Trophoblast cell (in vitro differentiated cells and primary cell): Measurements from ENCODE around the gene ERC1.
"Not testable (repeated sequence)": the region's sequence is repeated elsewhere in the genome, so short reads cannot be mapped to it uniquely, and the experiment has no call there.

Source experiments
- DNase-seq, 2 donors: peaks; one replicate each; pipeline ENCODE4 v3.0.0-alpha.2; 2016
- H2AFZ ChIP-seq: 2 replicates; pipeline ENCODE4 v1.6.1; 2013; ENCODE audit warnings: low read length, moderate library complexity, mild to moderate bottlenecking; ENCODE audit not compliant: insufficient read depth, poor library complexity
- H2AK5ac ChIP-seq: 2 replicates; pipeline ENCODE4 v1.6.1; 2013; ENCODE audit warnings: mild to moderate bottlenecking, low read length
- H2BK120ac ChIP-seq: 2 replicates; pipeline ENCODE4 v1.6.1; 2013; ENCODE audit warnings: low read length, mild to moderate bottlenecking, moderate library complexity; ENCODE audit not compliant: insufficient read depth, poor library complexity
- H2BK12ac ChIP-seq: 2 replicates; pipeline ENCODE4 v1.6.1; 2013; ENCODE audit warnings: mild to moderate bottlenecking, low read length, moderate library complexity
- H2BK5ac ChIP-seq: 2 replicates; pipeline ENCODE4 v1.6.1; 2013; ENCODE audit warnings: low read length, low read depth, moderate library complexity, mild to moderate bottlenecking; ENCODE audit not compliant: poor library complexity
- H3K14ac ChIP-seq: 2 replicates; pipeline ENCODE4 v1.6.1; 2013; ENCODE audit warnings: mild to moderate bottlenecking, low read length
- H3K18ac ChIP-seq: 2 replicates; pipeline ENCODE4 v1.6.1; 2013; ENCODE audit warnings: mild to moderate bottlenecking, low read length
- H3K23ac ChIP-seq: 2 replicates; pipeline ENCODE4 v1.6.1; 2013; ENCODE audit warnings: low read length
- H3K27ac ChIP-seq: 2 replicates; pipeline ENCODE4 v1.5.1; 2013; ENCODE audit warnings: low read depth, mild to moderate bottlenecking, inconsistent platforms, low read length, moderate library complexity
- H3K27me3 ChIP-seq: 2 replicates; pipeline ENCODE4 v1.6.1; 2013; ENCODE audit warnings: inconsistent platforms, mild to moderate bottlenecking, low read length, moderate library complexity; ENCODE audit not compliant: insufficient read depth
- H3K36me3 ChIP-seq, 2 experiments: 1 replicate in 1 of 2; 2 replicates in 1 of 2; pipeline ENCODE4 v1.6.1; 2013; ENCODE audit warnings: low read length in 2 of 2, mild to moderate bottlenecking in 2 of 2, moderate library complexity in 1 of 2; ENCODE audit not compliant: insufficient read depth in 2 of 2, control insufficient read depth in 1 of 2
- H3K4ac ChIP-seq: 2 replicates; pipeline ENCODE4 v1.6.1; 2013; ENCODE audit warnings: low read depth, mild to moderate bottlenecking, low read length, moderate library complexity
- H3K4me1 ChIP-seq, 2 experiments: 1 replicate in 1 of 2; 2 replicates in 1 of 2; pipeline ENCODE4 v1.6.1; 2013; ENCODE audit warnings: low read length in 2 of 2, mild to moderate bottlenecking in 2 of 2, moderate library complexity in 1 of 2; ENCODE audit not compliant: insufficient read depth in 2 of 2, control insufficient read depth in 1 of 2
- H3K4me2 ChIP-seq: 2 replicates; pipeline ENCODE4 v1.6.1; 2013; ENCODE audit warnings: inconsistent platforms, mild to moderate bottlenecking, low read length, moderate library complexity
- H3K4me3 ChIP-seq: 2 replicates; pipeline ENCODE4 v1.5.1; 2013; ENCODE audit warnings: mild to moderate bottlenecking, low read depth, low read length, inconsistent platforms
- H3K79me1 ChIP-seq: one replicate; pipeline ENCODE4 v1.6.1; 2013; ENCODE audit warnings: low read length
- H3K79me2 ChIP-seq: 2 replicates; pipeline ENCODE4 v1.6.1; 2013; ENCODE audit warnings: low read length, mild to moderate bottlenecking; ENCODE audit not compliant: control insufficient read depth, insufficient read depth, poor library complexity
- H3K9ac ChIP-seq: 2 replicates; pipeline ENCODE4 v1.6.1; 2013; ENCODE audit warnings: mild to moderate bottlenecking, low read length
- H3K9me3 ChIP-seq: 2 replicates; pipeline ENCODE4 v1.6.1; 2013; ENCODE audit warnings: low read depth, mild to moderate bottlenecking, control low read depth, inconsistent platforms, low read length; ENCODE audit not compliant: insufficient read depth
- H4K12ac ChIP-seq: 2 replicates; pipeline ENCODE4 v1.6.1; 2013; ENCODE audit warnings: low read depth, mild to moderate bottlenecking, low read length, moderate library complexity
- H4K8ac ChIP-seq: 2 replicates; pipeline ENCODE4 v1.6.1; 2013; ENCODE audit warnings: low read depth, mild to moderate bottlenecking, low read length, moderate library complexity
- H4K91ac ChIP-seq: one replicate; pipeline ENCODE4 v1.6.1; 2013; ENCODE audit warnings: low read depth, mild to moderate bottlenecking, low read length, moderate library complexity
- WGBS: extraction: QIAGEN DNeasy Blood & Tissue Kit; methylation state at CpG from one replicate; pipeline ENCODE4 v1.1.7; 2013; ENCODE audit warnings: missing lambda C conversion rate; ENCODE audit not compliant: insufficient read length, insufficient coverage; ENCODE audit errors: extremely low coverage; 5-methylcytosine and 5-hydroxymethylcytosine counted together

ERC1 gene

DNA sequence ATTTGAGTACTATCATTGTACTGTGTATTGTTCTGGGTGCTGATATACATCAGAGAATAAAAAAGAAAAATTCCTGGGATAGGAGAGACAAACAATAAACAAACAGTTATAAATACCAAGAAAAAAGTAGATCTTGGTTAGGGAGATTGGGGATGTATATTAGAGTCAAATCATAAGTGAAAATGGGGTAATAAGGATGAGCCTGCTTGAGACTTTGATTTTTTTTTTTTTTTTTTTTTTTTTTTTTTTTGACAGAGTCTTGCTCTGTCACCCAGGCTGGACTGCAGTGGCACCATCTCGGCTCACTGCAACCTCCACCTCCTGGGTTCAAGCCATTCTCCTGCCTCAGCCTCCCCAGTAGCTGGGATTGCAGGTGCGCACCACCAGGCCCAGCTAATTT, 108.6 kb downstream of the ERC1 start:
- H3K4me1 ChIP-seq, H2BK5ac ChIP-seq, H3K79me2 ChIP-seq, H3K18ac ChIP-seq, H4K8ac ChIP-seq, H3K4me3 ChIP-seq, H3K14ac ChIP-seq, H2BK12ac ChIP-seq, H3K4me2 ChIP-seq, H3K27me3 ChIP-seq, H3K9ac ChIP-seq, H3K27ac ChIP-seq, H3K23ac ChIP-seq, H2AK5ac ChIP-seq, H3K9me3 ChIP-seq, H3K79me1 ChIP-seq, H4K91ac ChIP-seq, H2BK120ac ChIP-seq, H3K4ac ChIP-seq, H2AFZ ChIP-seq, DNase-seq, H3K36me3 ChIP-seq, H4K12ac ChIP-seq: not testable (repeated sequence)
- no CpG with 5 or more reads among the region's 2 CpGs for WGBS

DNA sequence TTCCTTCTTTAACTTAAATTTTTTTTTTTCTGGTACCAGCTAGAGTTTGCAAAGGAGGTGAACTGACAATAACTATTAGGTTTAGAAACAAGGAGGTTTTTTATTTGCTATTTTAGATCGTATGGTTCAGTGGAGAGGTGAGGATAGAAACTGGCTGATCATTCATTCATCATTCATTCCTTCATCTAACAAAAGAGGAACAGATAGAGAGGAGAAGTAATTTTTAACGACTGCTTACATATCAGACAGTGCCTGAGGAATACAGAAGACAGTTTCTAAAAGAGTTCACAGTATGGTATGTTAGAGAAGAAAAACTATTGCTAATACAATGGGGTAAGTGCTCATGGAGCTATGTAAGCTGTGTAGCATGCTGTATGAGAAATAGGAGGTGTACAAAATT, 111.1 kb downstream of the ERC1 start:
- no peaks in the 10 kb centered on the region for H3K36me3 ChIP-seq
- no peak overlapping the region for H3K18ac ChIP-seq
- H2BK5ac ChIP-seq, result no peak overlapping the region
- no peak for DNase-seq
- H3K9ac ChIP-seq, result no peak overlapping the region
- no peak overlapping the region for H3K23ac ChIP-seq
- no peak overlapping the region for H4K8ac ChIP-seq
- H2BK120ac ChIP-seq, result no peak overlapping the region
- no peaks in the 10 kb centered on the region for H3K79me2 ChIP-seq
- H3K4ac ChIP-seq, result no peak overlapping the region
- no peak overlapping the region for H2AFZ ChIP-seq
- H3K4me2 ChIP-seq, result no peak overlapping the region
- no peak overlapping the region for H4K12ac ChIP-seq
- H3K14ac ChIP-seq, result no peak overlapping the region
- no peak overlapping the region for H2BK12ac ChIP-seq
- H3K27ac ChIP-seq, result no peak overlapping the region
- H3K79me1 ChIP-seq, result no peaks in the 10 kb centered on the region
- no peak overlapping the region for H3K4me3 ChIP-seq
- no CpG with 5 or more reads among the region's 2 CpGs for WGBS
- no peak overlapping the region for H2AK5ac ChIP-seq
- H3K27me3 ChIP-seq, result no peaks in the 10 kb centered on the region
- peaks cover 2 to 6% of the 10 kb centered on the region in 2 experiments for H3K4me1 ChIP-seq
- no peak overlapping the region for H4K91ac ChIP-seq
- no peaks in the 10 kb centered on the region for H3K9me3 ChIP-seq

DNA sequence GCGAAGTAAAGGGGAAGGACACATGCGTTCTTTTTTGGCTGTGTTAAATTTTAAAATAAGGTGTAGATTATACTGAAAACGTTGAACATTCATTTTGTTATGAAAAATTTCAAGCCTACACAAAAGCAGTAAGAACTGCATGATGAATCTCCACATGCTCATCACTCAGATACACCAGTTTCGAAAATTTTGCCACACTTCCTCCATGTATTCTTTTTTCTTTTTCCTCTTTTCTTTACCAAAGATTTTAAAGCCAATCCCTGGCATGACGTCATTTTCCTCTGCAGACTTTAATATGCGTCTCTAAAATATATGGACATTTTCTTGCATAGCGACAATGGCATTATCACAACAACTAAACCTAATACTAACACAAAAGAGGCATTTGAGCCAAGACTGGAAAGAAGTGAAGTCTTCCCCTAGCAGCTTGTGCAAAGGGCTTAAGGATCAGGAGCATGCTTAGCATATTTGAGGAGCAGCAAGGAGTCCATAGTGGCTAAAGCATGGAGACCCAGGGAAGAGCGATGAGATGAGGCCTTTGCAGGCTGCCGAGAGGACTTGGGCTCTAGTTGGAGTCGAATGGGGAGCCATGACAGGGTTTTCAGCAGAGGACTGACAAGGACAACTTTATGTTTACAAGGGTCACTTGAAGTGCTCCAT, 111.9 kb downstream of the ERC1 start:
- H2BK5ac ChIP-seq, result no peak overlapping the region
- H2BK120ac ChIP-seq, result no peak overlapping the region
- H3K4me2 ChIP-seq, result no peak overlapping the region
- no peaks in the 10 kb centered on the region for H3K36me3 ChIP-seq
- DNase-seq, result no peak
- H3K4me1 ChIP-seq, result peaks cover 2 to 6% of the 10 kb centered on the region in 2 experiments
- H3K23ac ChIP-seq, result no peak overlapping the region
- no peak overlapping the region for H4K12ac ChIP-seq
- H3K27ac ChIP-seq, result no peak overlapping the region
- no peaks in the 10 kb centered on the region for H3K79me2 ChIP-seq
- H3K79me1 ChIP-seq, result no peaks in the 10 kb centered on the region
- no peak overlapping the region for H3K18ac ChIP-seq
- no peak overlapping the region for H4K91ac ChIP-seq
- H3K27me3 ChIP-seq, result no peaks in the 10 kb centered on the region
- H2BK12ac ChIP-seq, result no peak overlapping the region
- no peak overlapping the region for H3K14ac ChIP-seq
- H3K9me3 ChIP-seq, result no peaks in the 10 kb centered on the region
- no peak overlapping the region for H4K8ac ChIP-seq
- no peak overlapping the region for H3K4me3 ChIP-seq
- no peak overlapping the region for H2AK5ac ChIP-seq
- no peak overlapping the region for H3K9ac ChIP-seq
- no CpG with 5 or more reads among the region's 10 CpGs for WGBS
- no peak overlapping the region for H2AFZ ChIP-seq
- no peak overlapping the region for H3K4ac ChIP-seq

DNA sequence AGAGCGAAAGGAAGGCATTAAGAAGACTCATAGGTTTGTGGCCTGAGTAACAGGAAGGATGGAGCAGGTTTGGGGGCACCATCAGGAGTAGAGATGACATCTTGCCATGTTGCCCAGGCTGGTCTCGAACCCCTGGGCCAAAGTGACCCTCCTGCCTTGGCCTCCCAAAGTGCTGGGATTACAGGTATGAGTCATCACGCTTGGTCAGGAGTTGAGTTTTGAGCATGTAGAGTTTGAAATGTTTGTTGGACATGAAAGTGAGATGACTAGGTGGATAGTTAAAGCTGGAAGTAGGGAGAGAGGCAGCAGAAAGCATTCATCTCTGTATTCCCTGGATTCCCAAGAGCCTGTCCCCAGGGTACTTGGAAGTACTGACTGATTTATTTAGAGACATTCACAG, 112.6 kb downstream of the ERC1 start:
- Histone ChIP-seq H3K36me3 (no peaks in the 10 kb centered on the region), H2BK12ac (no peak overlapping the region), H3K23ac (no peak overlapping the region), H2BK5ac (no peak overlapping the region), H3K27me3 (no peaks in the 10 kb centered on the region), H3K4ac (no peak overlapping the region), H4K8ac (no peak overlapping the region), H3K79me2 (no peaks in the 10 kb centered on the region), H4K12ac (no peak overlapping the region), H3K14ac (no peak overlapping the region), H4K91ac (no peak overlapping the region), H3K9ac (no peak overlapping the region), H2BK120ac (no peak overlapping the region), H3K9me3 (no peaks in the 10 kb centered on the region), H3K4me2 (no peak overlapping the region), H2AK5ac (no peak overlapping the region), H2AFZ (no peak overlapping the region), H3K4me3 (no peak overlapping the region), H3K27ac (no peak overlapping the region), H3K4me1 (peaks cover 2 to 6% of the 10 kb centered on the region in 2 experiments), H3K79me1 (no peaks in the 10 kb centered on the region), H3K18ac (no peak overlapping the region)
- no peak for DNase-seq
- no CpG with 5 or more reads among the region's 3 CpGs for WGBS
